GM13976 (cell line): Measurements from ENCODE around the gene FBXO24.
A peak's percentile ranks its signal among the peaks of the same experiment; 100 is the strongest.

ENCODE experiments used
- DNase-seq: peaks from one replicate; pipeline ENCODE4 v3.0.0; 2012; ENCODE audit warnings: low spot score
- in situ Hi-C: fragments of 300-500 bp; cut with MboI; formaldehyde crosslinking; loops from one replicate; pipeline ENCODE4 v1.12.0; 2022; ENCODE audit warnings: low sequenced_read_pairs, mixed read lengths, inconsistent platforms; ENCODE audit not compliant: unreplicated experiment
- TF ChIP-seq, protein P1 (sequence below): IDR thresholded peaks from 2 replicates; pipeline ENCODE4 v1.5.1; 2012; ENCODE audit warnings: borderline replicate concordance, mild to moderate bottlenecking; ENCODE audit not compliant: insufficient read depth; ENCODE audit errors: extremely low read depth, missing control alignments, control extremely low read depth

FBXO24 gene

DNA sequence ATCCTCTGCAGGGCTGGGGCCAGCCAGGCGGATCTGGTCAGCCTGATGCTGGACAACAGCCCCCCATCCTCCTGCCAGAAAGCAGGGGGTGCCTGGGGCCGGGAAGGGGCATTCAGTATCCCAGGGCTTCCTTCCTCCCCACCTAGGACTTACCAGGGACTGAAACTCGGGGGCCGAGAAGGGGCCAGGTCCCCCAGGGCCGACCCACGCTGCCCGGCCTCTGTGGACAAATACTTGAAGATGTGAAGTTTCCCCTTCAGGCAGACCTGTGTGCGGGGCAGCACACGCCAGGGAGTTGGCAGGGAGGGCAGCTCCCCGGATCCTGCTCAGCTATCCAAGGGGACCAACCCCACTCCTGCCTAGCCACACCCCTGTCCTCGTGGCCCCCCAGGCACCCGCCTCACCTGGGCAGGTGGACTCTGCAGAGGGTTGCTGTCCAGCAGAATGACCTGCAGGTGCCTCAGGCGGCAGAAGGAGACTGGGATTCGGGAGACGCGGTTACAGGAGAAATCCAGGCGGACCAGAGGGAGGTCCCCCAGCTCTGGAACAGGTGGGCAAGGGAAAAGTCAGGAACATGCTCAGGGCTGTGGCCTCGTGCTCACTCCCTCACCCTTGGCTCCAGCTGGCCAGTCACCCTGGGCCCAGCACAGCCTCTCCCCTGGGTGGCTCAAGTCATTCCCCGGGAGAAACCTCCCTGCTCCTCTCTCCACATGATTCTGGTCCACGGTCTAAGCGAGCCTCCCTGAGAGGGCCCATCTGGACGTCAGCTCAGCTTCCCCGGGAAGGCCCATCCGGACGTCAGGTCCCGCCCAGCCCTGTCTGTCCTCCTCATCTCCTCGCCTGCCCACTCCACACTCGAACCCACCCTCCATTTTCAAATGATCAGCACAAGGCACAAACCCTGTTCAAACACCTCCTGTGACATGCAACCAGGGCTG lies 7.6 kb upstream of the FBXO24 start:
- TF ChIP-seq, protein P1, sequence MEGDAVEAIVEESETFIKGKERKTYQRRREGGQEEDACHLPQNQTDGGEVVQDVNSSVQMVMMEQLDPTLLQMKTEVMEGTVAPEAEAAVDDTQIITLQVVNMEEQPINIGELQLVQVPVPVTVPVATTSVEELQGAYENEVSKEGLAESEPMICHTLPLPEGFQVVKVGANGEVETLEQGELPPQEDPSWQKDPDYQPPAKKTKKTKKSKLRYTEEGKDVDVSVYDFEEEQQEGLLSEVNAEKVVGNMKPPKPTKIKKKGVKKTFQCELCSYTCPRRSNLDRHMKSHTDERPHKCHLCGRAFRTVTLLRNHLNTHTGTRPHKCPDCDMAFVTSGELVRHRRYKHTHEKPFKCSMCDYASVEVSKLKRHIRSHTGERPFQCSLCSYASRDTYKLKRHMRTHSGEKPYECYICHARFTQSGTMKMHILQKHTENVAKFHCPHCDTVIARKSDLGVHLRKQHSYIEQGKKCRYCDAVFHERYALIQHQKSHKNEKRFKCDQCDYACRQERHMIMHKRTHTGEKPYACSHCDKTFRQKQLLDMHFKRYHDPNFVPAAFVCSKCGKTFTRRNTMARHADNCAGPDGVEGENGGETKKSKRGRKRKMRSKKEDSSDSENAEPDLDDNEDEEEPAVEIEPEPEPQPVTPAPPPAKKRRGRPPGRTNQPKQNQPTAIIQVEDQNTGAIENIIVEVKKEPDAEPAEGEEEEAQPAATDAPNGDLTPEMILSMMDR = no peak
- in situ Hi-C loops = no loop called here
- no peak for DNase-seq

DNA sequence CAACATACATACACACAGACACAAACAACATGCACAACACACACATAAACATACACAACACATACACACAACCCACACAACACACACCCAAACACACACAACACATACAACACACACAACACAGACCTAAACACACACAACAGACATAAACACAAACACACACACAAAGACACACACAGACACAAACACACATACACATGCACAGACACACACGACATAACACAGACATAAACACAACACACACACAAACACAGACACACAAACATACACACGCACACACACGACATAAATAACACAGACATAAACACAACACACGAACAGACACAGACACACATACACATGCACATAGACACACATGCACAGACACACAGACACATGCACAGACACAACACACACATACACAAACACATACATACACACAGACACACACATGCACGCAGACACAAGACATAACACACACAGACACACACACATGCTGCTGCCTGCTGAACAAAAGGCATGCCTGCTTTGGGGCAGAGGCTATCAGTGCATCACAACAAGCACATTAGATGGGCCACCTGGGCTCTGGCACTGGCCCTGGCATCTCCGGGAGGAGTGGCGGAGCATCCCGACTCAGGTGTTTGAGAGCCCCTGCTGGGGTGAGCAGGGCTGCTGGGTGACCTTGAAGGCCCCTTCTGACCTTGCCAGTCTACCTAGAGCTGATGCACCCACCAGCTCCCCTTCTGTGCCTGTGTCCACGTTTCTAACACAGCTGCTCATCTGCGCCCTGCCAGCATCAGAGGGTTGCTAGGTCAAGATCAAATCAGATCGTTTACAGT lies 5.5 kb upstream of the FBXO24 start:
- TF ChIP-seq, protein P1 = no peak
- DNase-seq = no peak
- in situ Hi-C loops = no loop called here

DNA sequence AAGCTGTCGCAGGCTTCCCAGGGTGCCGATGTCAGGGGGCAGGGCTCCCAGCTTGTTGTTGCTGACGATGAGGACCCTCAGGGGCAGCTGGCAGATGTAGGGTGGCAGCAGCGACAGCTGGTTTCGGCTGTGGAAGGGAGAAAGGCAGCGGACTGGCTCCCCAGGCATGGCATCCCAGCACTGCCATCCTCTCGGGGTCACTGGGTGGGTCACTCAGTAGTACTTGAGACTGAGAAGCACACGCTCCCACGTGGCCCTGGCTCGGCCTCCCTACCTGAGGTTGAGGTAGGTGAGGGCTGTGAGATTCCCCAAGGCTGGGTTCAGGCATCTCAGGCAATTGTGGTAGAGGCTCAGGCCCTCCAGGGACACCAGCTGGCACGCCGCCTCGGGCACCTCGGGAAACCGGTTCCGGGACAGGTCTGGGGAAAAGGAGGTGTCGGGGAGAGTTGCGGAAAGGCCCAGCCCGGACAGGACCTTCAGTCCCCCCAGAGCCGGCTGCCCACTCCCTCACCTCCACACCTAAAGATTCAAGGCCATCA lies 4.0 kb upstream of the FBXO24 start:
- DNase-seq = no peak
- TF ChIP-seq, protein P1 = no peak
- in situ Hi-C loops = no loop called here

DNA sequence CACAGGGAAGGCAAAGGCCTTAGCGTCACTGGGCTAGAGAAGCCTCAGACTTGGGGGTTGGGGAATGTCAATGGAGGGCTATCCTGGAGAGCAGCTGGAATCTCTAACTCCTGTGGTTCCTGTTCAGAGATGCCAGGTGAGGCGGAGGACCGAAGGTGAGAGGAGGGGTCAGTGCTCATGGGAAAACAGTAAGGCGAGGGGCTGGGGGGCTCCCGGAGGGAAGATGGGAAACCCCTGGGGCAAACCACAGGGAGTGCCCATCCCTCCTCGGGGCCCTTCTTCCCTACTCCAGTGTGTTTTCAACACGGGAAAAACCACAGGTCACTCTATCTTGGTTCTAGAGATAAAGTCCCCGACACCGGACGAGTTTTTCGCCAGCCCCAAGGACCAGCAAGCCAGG lies 3.5 kb upstream of the FBXO24 start:
- TF ChIP-seq, protein P1 = no peak
- no peak for DNase-seq
- in situ Hi-C loops = no loop called here

DNA sequence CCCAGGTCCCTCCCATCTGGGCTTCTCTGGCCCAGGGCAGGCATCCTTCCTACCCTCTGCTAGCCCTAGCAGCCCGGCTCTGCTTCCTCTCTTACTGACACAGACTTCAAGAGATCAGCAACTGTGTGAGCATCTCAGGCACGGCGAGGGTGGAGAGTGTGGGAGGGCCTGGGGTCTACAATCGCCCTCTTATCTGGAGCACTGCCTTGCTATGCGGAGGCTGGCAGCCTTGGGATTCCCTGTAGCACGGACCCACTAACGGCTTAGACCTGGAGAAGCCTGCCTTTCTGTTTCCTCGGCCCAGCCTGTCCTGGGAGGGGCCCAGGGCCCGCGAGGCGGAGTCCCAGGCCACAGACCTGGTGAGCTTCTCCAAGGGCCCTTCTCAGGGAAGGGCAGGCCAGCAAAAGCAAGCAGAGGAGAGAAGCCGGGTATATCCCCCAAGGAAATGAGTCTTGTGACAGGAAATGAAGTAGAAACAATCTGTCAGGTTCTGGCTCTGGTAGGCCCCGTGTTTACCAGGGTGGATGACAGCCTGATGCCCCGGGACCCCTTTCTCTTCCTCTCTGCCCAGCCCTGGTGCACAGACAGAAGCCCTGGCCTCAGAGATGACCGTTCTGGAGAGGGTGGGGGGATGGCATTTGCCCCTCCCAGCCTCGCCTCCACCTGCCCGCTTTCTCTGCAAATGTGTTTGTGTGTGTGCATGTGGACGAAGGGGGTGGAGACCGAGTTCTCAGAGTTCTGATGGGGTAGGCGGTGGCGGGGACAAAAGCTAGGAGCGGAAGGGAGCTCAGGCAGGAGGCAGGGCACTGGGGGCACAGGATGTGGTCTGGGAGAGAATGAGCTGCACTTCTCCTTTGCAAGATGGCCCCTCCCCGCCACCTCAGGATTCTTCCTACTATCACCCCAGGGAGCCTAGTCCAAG lies 2.7 kb upstream of the FBXO24 start:
- TF ChIP-seq, protein P1 = no peak
- DNase-seq = peak; percentile 70
- in situ Hi-C loops = no loop called here

DNA sequence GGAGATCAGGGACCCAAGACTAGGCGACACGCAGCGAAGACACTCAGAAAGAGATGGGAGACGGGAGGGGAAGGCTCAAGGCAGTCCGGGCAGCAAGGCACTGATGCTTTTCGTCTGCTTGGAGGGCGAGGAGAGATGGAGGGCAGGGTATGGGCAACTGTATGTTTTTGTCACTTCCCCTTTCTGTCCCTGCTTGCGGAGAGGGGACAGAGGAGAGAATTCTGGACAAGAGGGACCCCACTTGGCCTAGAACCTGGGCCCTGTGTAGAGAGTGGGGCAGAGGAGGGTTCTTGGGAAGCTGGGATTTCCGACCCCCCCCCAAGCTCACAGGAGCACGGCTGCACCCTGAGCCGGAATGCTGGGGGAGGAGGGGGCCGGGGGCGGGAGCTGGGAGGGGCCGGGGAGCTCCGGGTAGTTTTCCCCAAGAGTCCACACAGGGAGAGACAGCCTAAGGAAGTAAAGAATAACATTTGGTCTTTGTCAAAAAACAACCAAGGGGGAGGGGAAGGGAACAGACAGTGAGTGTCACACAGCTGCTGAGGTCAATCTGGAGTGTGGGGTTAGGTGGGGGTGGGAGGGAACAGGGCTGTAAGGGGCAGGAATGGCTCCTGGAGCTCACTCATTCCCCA lies 2.0 kb upstream of the FBXO24 start:
- in situ Hi-C loops = no loop called here
- TF ChIP-seq, protein P1 = no peak
- DNase-seq = no peak
